Measurements from ENCODE around the gene BABAM2. TPM values are rescaled to one million over a fixed set of nuclear protein-coding genes. Genes with fewer than 3 reads are reported as not detected.

Gene BABAM2
- total RNA-seq, 1 donor from 2014 or later = 33.9 TPM

DNA sequence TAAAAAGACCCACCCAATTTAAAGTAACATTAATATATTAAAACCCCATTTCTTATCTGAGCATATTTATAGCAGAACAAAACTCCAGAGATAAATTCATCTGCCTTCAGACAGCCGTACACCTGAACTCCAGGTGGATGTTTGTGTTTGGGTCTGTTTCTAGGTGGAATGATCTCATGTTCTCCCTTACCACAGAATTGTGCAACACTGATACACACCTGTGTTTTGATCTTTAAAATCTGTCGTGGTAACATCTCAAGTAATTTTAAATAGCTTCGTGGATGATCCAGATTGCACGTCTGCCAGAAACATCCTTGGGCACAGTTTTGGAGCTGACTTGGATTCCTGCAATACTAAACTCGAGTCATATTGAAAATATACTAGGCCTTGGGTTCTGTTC is 294.6 kb downstream of the BABAM2 start:
- Mint-ChIP-seq H3K27ac (ENCODE audit: unreplicated experiment) (peak overlapping the region; percentile 79), H3K36me3 (ENCODE audit: low read depth) (no peaks in the 10 kb centered on the region), H3K4me3 (ENCODE audit: unreplicated experiment) (no peak overlapping the region), H3K9me3 (ENCODE audit: low read depth) (peaks cover 18% of the 10 kb centered on the region), H3K27me3 (ENCODE audit: low read depth) (no peaks in the 10 kb centered on the region), H3K4me1 (ENCODE audit: low read depth) (peaks cover 15% of the 10 kb centered on the region)
- no peak for DNase-seq (ENCODE audit: low spot score)
- TF ChIP-seq, protein P1, sequence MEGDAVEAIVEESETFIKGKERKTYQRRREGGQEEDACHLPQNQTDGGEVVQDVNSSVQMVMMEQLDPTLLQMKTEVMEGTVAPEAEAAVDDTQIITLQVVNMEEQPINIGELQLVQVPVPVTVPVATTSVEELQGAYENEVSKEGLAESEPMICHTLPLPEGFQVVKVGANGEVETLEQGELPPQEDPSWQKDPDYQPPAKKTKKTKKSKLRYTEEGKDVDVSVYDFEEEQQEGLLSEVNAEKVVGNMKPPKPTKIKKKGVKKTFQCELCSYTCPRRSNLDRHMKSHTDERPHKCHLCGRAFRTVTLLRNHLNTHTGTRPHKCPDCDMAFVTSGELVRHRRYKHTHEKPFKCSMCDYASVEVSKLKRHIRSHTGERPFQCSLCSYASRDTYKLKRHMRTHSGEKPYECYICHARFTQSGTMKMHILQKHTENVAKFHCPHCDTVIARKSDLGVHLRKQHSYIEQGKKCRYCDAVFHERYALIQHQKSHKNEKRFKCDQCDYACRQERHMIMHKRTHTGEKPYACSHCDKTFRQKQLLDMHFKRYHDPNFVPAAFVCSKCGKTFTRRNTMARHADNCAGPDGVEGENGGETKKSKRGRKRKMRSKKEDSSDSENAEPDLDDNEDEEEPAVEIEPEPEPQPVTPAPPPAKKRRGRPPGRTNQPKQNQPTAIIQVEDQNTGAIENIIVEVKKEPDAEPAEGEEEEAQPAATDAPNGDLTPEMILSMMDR (IDR thresholded peaks at IDR 0.05) = no peak

- H3K9me3 Mint-ChIP-seq (ENCODE audit: low read depth) = peaks cover 11% of the 10 kb centered on the region
- no peaks in the 10 kb centered on the region for H3K27me3 Mint-ChIP-seq (ENCODE audit: low read depth)
- no peak for DNase-seq (ENCODE audit: low spot score)
- no peaks in the 10 kb centered on the region for H3K36me3 Mint-ChIP-seq (ENCODE audit: low read depth)
- H3K27ac Mint-ChIP-seq (ENCODE audit: unreplicated experiment) = peak overlapping the region; percentile 79
- no peak overlapping the region for H3K4me3 Mint-ChIP-seq (ENCODE audit: unreplicated experiment)
- TF ChIP-seq, protein P1 (IDR thresholded peaks at IDR 0.05) = no peak
- H3K4me1 Mint-ChIP-seq (ENCODE audit: low read depth) = peaks cover 21% of the 10 kb centered on the region
These were observed 295.4 kb downstream of the BABAM2 start for GRCh38 chr2:28185891-28186290.

GRCh38 chr2:28187186-28187585 is 296.7 kb downstream of the BABAM2 start:
- H3K27me3 Mint-ChIP-seq (ENCODE audit: low read depth) = no peaks in the 10 kb centered on the region
- H3K4me3 Mint-ChIP-seq (ENCODE audit: unreplicated experiment) = no peak overlapping the region
- peaks cover 7% of the 10 kb centered on the region for H3K9me3 Mint-ChIP-seq (ENCODE audit: low read depth)
- TF ChIP-seq, protein P1 (IDR thresholded peaks at IDR 0.05) = no peak
- DNase-seq (ENCODE audit: low spot score) = no peak
- H3K4me1 Mint-ChIP-seq (ENCODE audit: low read depth) = peaks cover 24% of the 10 kb centered on the region
- H3K27ac Mint-ChIP-seq (ENCODE audit: unreplicated experiment) = no peak overlapping the region
- no peaks in the 10 kb centered on the region for H3K36me3 Mint-ChIP-seq (ENCODE audit: low read depth)

DNA sequence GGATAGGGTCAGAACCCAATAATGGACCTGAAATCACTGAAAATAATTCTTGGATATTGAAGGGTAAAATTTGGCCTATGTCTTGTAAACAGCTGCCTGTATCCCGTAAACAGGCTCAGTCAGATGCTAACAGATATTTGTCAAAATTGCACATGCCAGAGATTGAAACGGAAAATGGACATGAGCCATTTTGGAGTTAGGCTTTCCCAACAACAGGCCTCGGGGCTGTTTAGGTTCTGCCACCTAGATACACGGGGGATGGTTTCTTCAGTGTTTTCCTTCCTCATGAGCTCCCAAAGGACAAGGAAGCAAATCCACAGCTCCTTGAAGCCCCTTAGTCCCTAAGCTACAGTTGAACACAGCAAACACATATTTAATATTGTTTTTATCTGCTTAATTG is 297.9 kb downstream of the BABAM2 start:
- DNase-seq (ENCODE audit: low spot score) = no peak
- TF ChIP-seq, protein P1 (IDR thresholded peaks at IDR 0.05) = no peak
- H3K27ac Mint-ChIP-seq (ENCODE audit: unreplicated experiment) = no peak overlapping the region
- peaks cover 24% of the 10 kb centered on the region for H3K4me1 Mint-ChIP-seq (ENCODE audit: low read depth)
- no peaks in the 10 kb centered on the region for H3K36me3 Mint-ChIP-seq (ENCODE audit: low read depth)
- H3K9me3 Mint-ChIP-seq (ENCODE audit: low read depth) = peaks cover 7% of the 10 kb centered on the region
- no peak overlapping the region for H3K4me3 Mint-ChIP-seq (ENCODE audit: unreplicated experiment)
- H3K27me3 Mint-ChIP-seq (ENCODE audit: low read depth) = no peaks in the 10 kb centered on the region

DNA sequence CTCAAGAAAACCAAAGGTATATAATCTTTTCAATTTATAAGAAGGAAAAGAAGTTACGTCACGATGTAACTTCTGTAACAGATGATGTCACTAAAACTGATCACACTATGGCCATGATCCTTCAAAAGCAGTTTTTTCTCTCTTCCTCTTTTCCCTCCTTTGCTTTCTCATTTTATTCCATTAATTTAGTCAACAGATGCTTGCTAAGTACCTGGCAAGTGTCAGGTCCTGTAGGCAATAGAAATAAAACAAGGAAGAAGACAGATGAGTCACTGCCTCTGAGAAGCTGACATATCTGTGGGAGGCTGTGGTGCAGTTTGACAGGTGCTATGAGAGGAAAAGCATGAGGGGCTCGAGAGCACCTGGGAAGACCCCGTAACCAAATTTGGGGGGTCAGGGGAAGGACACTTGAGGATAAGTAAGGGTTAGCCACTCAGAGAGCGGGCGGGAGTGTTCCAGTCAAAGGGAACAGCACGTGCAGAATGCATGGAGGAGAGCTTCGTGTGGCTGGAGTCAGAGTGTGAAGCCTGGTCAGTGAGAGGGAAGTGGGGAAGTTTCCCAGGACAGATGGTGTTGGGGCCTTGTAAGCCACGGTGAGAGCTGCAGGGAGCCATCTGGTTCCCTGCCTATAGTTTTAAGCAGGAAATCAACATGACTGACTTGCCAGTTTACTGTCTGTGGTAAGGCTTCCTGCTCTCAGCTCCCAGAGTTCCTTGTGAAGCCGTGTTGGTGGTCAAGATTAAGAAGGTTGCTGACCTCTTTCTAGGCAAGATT is 303.3 kb downstream of the BABAM2 start:
- Mint-ChIP-seq H3K4me3 (ENCODE audit: unreplicated experiment) (no peak overlapping the region), H3K27ac (ENCODE audit: unreplicated experiment) (no peak overlapping the region), H3K4me1 (ENCODE audit: low read depth) (peaks cover 20% of the 10 kb centered on the region), H3K36me3 (ENCODE audit: low read depth) (no peaks in the 10 kb centered on the region), H3K9me3 (ENCODE audit: low read depth) (no peaks in the 10 kb centered on the region), H3K27me3 (ENCODE audit: low read depth) (no peaks in the 10 kb centered on the region)
- TF ChIP-seq, protein P1 (IDR thresholded peaks at IDR 0.05) = no peak
- no peak for DNase-seq (ENCODE audit: low spot score)
